HL-60 (cell line): ENCODE measurements around the gene FBXO9.

ENCODE experiments used
- CTCF ChIP-seq: IDR thresholded peaks from one replicate; pipeline ENCODE4 v1.5.1; 2011; ENCODE audit warnings: low read length, control low read depth, inconsistent platforms; ENCODE audit not compliant: insufficient read depth
- GABPA ChIP-seq: IDR thresholded peaks from 2 replicates; pipeline ENCODE4 v1.6.1; 2012; ENCODE audit warnings: low read depth
- POLR2AphosphoS5 ChIP-seq: IDR thresholded peaks from 2 replicates; pipeline ENCODE4 v1.6.1; 2012; ENCODE audit warnings: low read depth

GRCh38 chr6:53125276-53125675 lies 60.1 kb downstream of the FBXO9 start:
- TF ChIP-seq GABPA (no peak), CTCF (no peak), POLR2AphosphoS5 (no peak)
